ENCODE data around the gene IRF6. TPM values are rescaled to one million over a fixed set of nuclear protein-coding genes. Genes with fewer than 3 reads are reported as not detected.

The IRF6 gene
- total and polyA plus RNA-seq, 8 donors: 15.7 to 26.5 (median 19.3) TPM

DNA sequence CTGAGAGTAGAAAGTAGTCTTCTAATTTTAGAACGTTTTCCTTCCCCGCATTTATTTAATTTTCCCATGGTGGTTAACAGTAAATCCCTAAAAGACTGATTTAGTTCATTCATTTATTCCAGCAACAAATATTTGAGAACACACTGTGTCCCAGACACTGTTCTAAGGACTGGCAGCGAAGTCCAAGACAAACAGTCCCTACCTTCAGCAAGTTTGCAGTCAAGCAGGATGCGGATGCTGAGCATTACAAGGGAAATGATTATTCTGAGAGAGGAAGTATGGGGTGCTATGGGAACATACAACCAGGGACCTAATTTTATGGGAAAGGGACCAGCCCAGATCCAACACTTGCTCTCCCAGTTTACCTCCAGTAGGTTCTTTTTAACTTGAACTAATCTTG, 20.4 kb downstream of the IRF6 start:
- H3K36me3 ChIP-seq: peaks cover 0 to 10% of the 10 kb centered on the region in 2 donors
- DNase-seq (no peak), ATAC-seq (no peak)
- no peak overlapping the region for H3K27ac ChIP-seq
- H3K4me3 ChIP-seq: no peak overlapping the region
- TF ChIP-seq CTCF (IDR thresholded peaks at IDR 0.05): no peak
- peaks cover 7 to 18% of the 10 kb centered on the region in 2 donors for H3K4me1 ChIP-seq
- H3K9me3 ChIP-seq: no peaks in the 10 kb centered on the region
- intact Hi-C loops (cut with DNase I): no loop called here
- H3K27me3 ChIP-seq: peaks cover 0 to 6% of the 10 kb centered on the region in 2 donors

DNA sequence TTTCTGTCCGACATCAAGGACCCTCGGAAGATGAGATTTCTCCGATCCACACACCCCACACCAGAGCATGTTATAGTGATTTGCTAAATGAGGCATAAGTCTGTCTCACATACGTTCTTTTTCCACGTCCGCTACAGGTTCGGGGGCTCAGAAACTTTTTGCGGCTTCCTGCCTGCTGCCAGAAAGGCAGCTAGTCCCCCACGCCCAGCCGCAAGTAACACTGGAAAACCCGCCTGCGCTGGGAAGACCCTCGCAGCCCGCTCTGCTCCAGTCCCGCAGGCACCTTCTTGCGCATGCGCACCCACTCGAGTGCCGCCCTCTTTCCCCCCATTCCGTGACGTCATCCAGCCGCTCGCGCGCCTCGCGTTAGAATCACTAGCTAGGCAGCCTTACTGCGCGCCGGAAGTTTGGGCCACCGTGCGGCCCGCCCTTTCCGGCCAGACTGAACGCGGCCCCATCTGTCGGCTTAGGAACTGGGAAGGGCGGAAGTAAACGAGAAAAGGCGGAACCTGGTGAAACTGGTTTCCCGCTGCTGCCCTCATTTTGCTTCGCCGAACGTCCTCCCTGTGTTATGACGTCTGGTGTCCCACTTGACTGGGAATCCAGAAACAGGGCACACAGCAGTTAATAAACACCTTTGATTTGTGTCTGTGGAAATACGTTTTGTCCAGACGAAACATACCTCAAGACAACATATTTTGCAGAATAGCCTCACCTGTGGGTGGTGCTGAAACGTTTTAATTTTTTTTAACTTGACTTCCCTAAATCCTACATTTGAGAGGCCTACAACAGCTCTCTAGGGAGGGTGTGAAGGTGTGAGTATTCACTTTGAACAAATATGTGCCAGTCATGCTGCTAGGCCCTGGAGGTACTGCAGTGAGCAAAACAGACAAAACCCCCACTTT, 21.4 kb downstream of the IRF6 start, which contains the start of gene C1orf74:
TSS of gene C1orf74 (minus strand) at position 295 of the 905 bp plus-strand sequence. CDS start 925 bp downstream, outside the sequence.
- peaks cover 0 to 10% of the 10 kb centered on the region in 2 donors for H3K36me3 ChIP-seq
- no peaks in the 10 kb centered on the region for H3K9me3 ChIP-seq
- H3K4me3 ChIP-seq: peak within 1 kb of the TSS; percentile 59 to 60
- peak in 1 of 2 donors; percentile 16 for TF ChIP-seq CTCF (IDR thresholded peaks at IDR 0.05)
- H3K27me3 ChIP-seq: peaks cover 0 to 6% of the 10 kb centered on the region in 2 donors
- peak; percentile 99 for ATAC-seq
- intact Hi-C loops (cut with DNase I): no loop called here
- peak; percentile 99 for DNase-seq
- H3K27ac ChIP-seq: peak within 1 kb of the TSS; percentile 77 to 94
- peaks cover 7 to 18% of the 10 kb centered on the region in 2 donors for H3K4me1 ChIP-seq

GRCh38 chr1:209783386-209783785, 22.6 kb downstream of the IRF6 start:
- Histone ChIP-seq H3K27ac (no peak overlapping the region), H3K4me1 (peaks cover 7 to 18% of the 10 kb centered on the region in 2 donors), H3K9me3 (no peaks in the 10 kb centered on the region), H3K27me3 (peaks cover 0 to 6% of the 10 kb centered on the region in 2 donors), H3K36me3 (peaks cover 0 to 19% of the 10 kb centered on the region in 2 donors), H3K4me3 (peak overlapping the region in 1 of 2 donors; percentile 59)
- no peak for TF ChIP-seq CTCF (IDR thresholded peaks at IDR 0.05)
- ATAC-seq (no peak), DNase-seq (no peak)
- intact Hi-C loops (cut with DNase I): no loop called here

- ATAC-seq (no peak), DNase-seq (no peak)
- H3K4me1 ChIP-seq: peaks cover 7 to 18% of the 10 kb centered on the region in 2 donors
- no peaks in the 10 kb centered on the region for H3K27me3 ChIP-seq
- H3K27ac ChIP-seq: no peak overlapping the region
- peaks cover 0 to 48% of the 10 kb centered on the region in 2 donors for H3K36me3 ChIP-seq
- no peak for TF ChIP-seq CTCF (IDR thresholded peaks at IDR 0.05)
- no peak overlapping the region for H3K4me3 ChIP-seq
- intact Hi-C loops (cut with DNase I): no loop called here
- no peaks in the 10 kb centered on the region for H3K9me3 ChIP-seq
Measured at GRCh38 chr1:209780268-209780667, 25.7 kb downstream of the IRF6 start.

- no peak overlapping the region for H3K27ac ChIP-seq
- no peak for ATAC-seq
- intact Hi-C loops (cut with DNase I): no loop called here
Measured at GRCh38 chr1:209778102-209778501, 27.8 kb downstream of the IRF6 start.

More at GRCh38 chr1:209778102-209778501, 27.8 kb downstream of the IRF6 start:
- Histone ChIP-seq H3K9me3 (no peaks in the 10 kb centered on the region), H3K4me1 (peaks cover 0 to 1% of the 10 kb centered on the region in 2 donors), H3K4me3 (no peak overlapping the region), H3K36me3 (peaks cover 0 to 50% of the 10 kb centered on the region in 2 donors), H3K27me3 (no peaks in the 10 kb centered on the region)
- DNase-seq: no peak
- TF ChIP-seq CTCF (IDR thresholded peaks at IDR 0.05): no peak

Data from left lung (tissue), 10 donors.